Nephron (organoid): ENCODE data around the gene SIPA1L3.

Source experiments
- H3K27ac Mint-ChIP-seq, 3 experiments: 2 replicates each; pipeline ENCODE4 v1.8.0; 2020; ENCODE audit warnings: mixed read lengths in 3 of 3, mild to moderate bottlenecking in 2 of 3, moderate library complexity in 1 of 3
- H3K27me3 Mint-ChIP-seq: 2 replicates; pipeline ENCODE4 v1.8.0; 2021; ENCODE audit warnings: low read depth, mild to moderate bottlenecking, moderate library complexity, mixed read lengths
- H3K36me3 Mint-ChIP-seq: 2 replicates; pipeline ENCODE4 v1.8.0; 2020; ENCODE audit warnings: low read depth, mixed read lengths
- H3K4me1 Mint-ChIP-seq: 2 replicates; pipeline ENCODE4 v1.8.0; 2020; ENCODE audit warnings: mixed read lengths
- H3K4me3 Mint-ChIP-seq, 3 experiments: 2 replicates each; pipeline ENCODE4 v1.8.0; 2020; ENCODE audit warnings: mild to moderate bottlenecking in 3 of 3, mixed read lengths in 3 of 3, moderate library complexity in 2 of 3
- H3K9me3 Mint-ChIP-seq: 2 replicates; pipeline ENCODE4 v1.8.0; 2020; ENCODE audit warnings: mixed read lengths
- TF ChIP-seq, protein P1 (sequence below), 3 experiments: fragments of 200-600 bp; sonication (generic); IDR thresholded peaks; one replicate each; pipeline ENCODE4 v1.5.0; 2021; ENCODE audit warnings: antibody characterized with exemption in 3 of 3; ENCODE audit not compliant: unreplicated experiment in 3 of 3

SIPA1L3 gene

DNA sequence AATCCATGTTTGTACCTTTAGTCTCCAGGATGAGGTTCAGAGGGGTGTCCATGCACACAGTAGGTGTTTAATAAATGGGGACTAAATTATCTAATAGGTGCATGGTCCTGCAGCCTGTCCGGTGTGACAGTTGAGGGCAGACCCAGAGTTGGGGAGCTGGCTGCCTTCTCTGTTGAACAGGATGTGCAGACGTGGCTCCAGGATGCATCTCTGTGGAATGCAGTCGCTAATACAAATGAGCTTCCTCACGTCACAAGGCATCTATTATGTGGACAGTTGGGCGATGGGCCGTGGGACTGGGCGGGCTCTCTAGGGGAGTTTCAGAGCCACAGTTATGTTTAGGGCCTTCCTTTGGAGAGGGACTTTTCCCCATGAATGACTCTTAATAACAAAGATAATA is 71.0 kb downstream of the SIPA1L3 start:
- TF ChIP-seq, protein P1, sequence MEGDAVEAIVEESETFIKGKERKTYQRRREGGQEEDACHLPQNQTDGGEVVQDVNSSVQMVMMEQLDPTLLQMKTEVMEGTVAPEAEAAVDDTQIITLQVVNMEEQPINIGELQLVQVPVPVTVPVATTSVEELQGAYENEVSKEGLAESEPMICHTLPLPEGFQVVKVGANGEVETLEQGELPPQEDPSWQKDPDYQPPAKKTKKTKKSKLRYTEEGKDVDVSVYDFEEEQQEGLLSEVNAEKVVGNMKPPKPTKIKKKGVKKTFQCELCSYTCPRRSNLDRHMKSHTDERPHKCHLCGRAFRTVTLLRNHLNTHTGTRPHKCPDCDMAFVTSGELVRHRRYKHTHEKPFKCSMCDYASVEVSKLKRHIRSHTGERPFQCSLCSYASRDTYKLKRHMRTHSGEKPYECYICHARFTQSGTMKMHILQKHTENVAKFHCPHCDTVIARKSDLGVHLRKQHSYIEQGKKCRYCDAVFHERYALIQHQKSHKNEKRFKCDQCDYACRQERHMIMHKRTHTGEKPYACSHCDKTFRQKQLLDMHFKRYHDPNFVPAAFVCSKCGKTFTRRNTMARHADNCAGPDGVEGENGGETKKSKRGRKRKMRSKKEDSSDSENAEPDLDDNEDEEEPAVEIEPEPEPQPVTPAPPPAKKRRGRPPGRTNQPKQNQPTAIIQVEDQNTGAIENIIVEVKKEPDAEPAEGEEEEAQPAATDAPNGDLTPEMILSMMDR (IDR thresholded peaks at IDR 0.05; ENCODE audit: unreplicated experiment in 3 of 3) = no peak

DNA sequence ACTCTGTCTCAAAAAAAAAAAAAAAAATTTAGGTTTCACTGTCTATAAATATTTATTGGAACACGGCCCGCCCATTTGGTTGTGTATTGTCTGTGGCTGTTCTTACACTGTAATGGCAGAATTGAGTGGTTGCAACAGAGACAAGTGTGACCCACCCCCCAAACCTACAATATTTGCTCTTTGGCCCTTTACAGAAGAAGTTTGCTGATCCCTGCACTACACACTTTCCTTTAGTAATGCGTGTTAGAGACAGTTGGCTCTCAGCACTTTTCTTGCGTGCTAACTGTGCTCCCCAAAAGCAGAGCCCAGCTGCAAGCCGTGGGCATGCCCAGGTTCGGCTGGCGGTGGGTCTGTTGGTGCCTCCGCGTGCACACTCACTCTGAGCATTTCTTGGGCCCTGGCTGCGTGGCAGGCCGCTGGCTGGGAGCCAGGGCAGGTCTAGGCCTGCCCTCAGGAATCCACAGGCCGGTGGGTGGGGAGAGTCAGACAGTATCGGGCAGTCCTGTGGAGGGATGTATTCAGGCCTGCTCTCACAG is 72.6 kb downstream of the SIPA1L3 start:
- Mint-ChIP-seq H3K36me3 (peaks cover 11% of the 10 kb centered on the region), H3K27ac (peak overlapping the region; percentile 53 to 82 (median 58)), H3K4me1 (peaks cover 25% of the 10 kb centered on the region), H3K4me3 (no peak overlapping the region), H3K9me3 (no peaks in the 10 kb centered on the region), H3K27me3 (no peaks in the 10 kb centered on the region)
- TF ChIP-seq, protein P1 (IDR thresholded peaks at IDR 0.05; ENCODE audit: unreplicated experiment in 3 of 3) = no peak

More for the DNA sequence above, 71.0 kb downstream of the SIPA1L3 start:
- Mint-ChIP-seq H3K27ac (peak overlapping the region in 1 of 3 experiments; percentile 18), H3K27me3 (no peaks in the 10 kb centered on the region), H3K9me3 (no peaks in the 10 kb centered on the region), H3K4me1 (peaks cover 25% of the 10 kb centered on the region), H3K4me3 (no peak overlapping the region), H3K36me3 (peaks cover 18% of the 10 kb centered on the region)

DNA sequence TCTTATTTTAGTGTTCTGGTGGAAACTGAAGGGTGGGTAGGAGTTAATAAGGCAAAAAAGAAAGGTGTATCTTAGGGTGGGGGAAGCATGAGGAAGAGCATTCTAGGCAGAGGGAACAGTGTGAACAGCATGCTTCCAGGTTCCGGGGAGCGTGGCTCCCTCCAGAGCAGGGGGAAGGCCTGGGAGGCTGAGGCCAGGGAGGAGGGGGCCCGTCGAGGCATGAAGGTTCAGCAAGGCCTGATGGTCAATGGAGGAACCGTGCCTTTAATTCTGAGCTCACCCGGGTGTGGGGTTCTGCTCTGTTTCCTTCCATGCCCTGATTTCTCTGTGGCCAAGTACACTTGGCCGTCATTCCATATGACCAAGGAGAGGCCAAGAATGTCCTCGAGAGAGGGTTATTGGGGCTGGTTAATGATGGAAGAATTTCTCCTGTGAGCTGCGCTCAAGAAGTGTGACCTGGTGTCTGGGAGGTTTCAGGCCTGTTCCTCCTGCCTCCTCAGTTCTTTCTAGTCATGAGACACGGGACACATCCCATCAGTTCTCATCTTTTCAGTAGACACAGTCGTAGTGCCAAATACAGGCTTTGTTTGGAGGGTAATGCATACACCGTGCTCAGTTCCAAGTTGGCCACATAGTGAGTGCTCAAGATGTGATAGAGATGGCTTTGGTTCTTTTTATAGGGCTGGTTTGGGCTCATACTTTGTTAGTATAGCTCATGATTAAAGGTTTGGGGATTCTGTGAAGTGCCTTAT is 73.6 kb downstream of the SIPA1L3 start:
- H3K27me3 Mint-ChIP-seq = no peaks in the 10 kb centered on the region
- peaks cover 4% of the 10 kb centered on the region for H3K36me3 Mint-ChIP-seq
- TF ChIP-seq, protein P1 (IDR thresholded peaks at IDR 0.05; ENCODE audit: unreplicated experiment in 3 of 3) = no peak
- no peak overlapping the region for H3K4me3 Mint-ChIP-seq
- H3K4me1 Mint-ChIP-seq = peaks cover 25% of the 10 kb centered on the region
- no peaks in the 10 kb centered on the region for H3K9me3 Mint-ChIP-seq
- peak overlapping the region; percentile 68 to 75 (median 73) for H3K27ac Mint-ChIP-seq

GRCh38 chr19:37981785-37982475 is 74.9 kb downstream of the SIPA1L3 start:
- Mint-ChIP-seq H3K4me1 (peaks cover 25% of the 10 kb centered on the region), H3K27me3 (no peaks in the 10 kb centered on the region)

DNA sequence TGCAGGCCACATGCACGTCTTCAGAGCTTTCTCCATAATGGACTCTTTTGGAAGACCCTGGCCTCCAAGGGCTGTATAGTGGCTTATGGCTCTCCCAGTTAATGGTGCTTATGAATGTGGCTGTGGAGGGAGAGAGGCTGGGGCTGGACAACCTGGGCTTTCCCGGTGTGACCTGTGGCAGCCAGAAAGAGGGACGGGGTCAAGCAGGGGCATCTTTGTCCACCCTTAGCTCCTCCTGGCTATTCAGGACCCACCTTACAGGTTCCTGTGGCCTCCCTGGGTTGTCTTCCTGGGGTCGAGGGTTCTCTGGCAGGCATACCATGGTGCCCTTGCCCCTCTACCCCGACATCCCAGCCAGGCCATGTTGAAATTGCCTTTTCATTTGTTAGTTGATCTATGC is 75.6 kb downstream of the SIPA1L3 start:
- Mint-ChIP-seq H3K27me3 (no peaks in the 10 kb centered on the region), H3K4me1 (peaks cover 25% of the 10 kb centered on the region), H3K4me3 (no peak overlapping the region), H3K36me3 (no peaks in the 10 kb centered on the region), H3K9me3 (no peaks in the 10 kb centered on the region), H3K27ac (no peak overlapping the region)
- TF ChIP-seq, protein P1 (IDR thresholded peaks at IDR 0.05; ENCODE audit: unreplicated experiment in 3 of 3) = no peak

More at GRCh38 chr19:37981785-37982475, 74.9 kb downstream of the SIPA1L3 start:
- peak overlapping the region; percentile 42 to 72 (median 49) for H3K27ac Mint-ChIP-seq
- no peaks in the 10 kb centered on the region for H3K9me3 Mint-ChIP-seq
- no peaks in the 10 kb centered on the region for H3K36me3 Mint-ChIP-seq
- TF ChIP-seq, protein P1 (IDR thresholded peaks at IDR 0.05; ENCODE audit: unreplicated experiment in 3 of 3) = no peak
- no peak overlapping the region for H3K4me3 Mint-ChIP-seq
